SW 1271 (cell line): ENCODE results near the gene PCED1B.
"Not testable (repeated sequence)": the region's sequence is repeated elsewhere in the genome, so short reads cannot be mapped to it uniquely, and the experiment has no call there.

ENCODE experiments used
- DNase-seq, 2 experiments: peaks; one replicate each; lab custom pipeline; 2025; lab: John Stamatoyannopoulos, UW

PCED1B gene

DNA sequence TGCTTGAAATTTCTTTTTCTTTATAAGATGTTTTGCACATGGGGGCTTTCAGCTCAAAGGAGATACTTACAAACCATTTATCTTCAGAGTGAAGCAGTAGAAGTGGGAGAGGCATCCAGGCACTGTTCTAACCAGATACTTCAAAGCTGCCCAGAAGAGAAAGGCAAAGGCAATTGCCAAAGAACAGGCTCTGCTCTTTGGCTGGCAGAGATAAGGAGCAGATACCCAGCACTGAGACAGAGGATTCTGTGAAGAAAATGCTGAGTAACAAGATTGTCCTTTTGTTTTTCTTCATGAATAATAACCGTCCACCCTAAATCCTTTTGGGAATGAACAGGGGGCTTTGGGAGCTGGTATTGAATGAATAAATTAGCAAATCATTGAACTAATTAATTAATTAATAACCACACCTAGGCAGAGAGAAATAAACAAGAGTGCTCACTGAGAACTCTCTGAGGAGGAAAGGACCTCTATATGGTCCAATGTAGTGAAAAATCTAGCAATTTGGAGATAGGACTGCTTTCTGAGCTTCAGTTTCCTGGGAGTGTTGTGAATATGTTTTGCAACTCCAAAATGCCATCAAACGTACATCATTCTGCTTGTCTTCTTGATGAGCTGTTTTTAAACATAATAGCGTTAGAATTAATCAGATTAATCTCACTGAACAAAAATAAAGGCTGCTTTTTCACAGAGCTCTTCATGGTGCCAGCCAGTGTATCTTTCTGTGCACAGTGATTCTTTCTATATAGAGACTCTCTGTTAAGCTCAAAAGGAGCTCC, 193.2 kb downstream of the PCED1B start:
- no peak for DNase-seq

DNA sequence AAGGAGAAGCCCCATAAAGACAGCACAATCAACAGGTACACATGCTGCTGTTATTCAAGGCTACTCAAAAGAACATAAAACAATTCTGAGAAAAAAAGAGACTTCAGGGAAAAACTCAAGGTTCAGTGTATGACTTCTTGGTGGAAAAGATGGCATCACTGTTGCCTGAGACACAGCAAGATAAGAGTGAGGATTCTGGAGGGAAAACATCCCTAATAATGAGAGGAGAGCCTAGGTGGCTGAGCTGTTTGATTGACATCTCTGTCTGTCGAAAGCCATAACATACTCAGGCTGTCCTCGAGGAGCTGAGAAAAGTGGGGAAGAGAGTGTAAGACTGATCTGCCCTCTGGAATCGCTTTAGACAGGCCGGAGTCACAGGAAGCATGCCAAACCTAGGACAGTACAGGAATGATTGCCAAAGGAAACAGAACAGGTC, 193.8 kb downstream of the PCED1B start:
- no peak for DNase-seq

DNA sequence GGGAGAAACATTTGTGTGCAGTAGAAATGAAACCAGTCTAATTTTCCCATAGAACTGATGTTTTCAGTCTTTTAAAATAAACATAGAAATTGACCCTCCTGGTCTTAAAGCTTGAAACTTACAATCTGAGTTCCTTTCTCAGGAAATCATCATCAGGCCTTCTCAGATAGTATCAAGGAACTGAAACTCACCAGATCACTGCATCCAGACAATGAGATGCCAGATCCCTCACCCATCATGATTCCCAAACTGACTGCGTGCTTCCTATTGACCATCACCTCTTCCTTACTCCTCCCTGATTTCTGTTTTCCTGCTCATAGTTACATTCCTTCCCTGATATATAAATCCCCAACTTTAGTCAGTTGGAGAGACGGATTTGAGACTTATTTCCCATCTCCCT, 195.3 kb downstream of the PCED1B start:
- no peak for DNase-seq

DNA sequence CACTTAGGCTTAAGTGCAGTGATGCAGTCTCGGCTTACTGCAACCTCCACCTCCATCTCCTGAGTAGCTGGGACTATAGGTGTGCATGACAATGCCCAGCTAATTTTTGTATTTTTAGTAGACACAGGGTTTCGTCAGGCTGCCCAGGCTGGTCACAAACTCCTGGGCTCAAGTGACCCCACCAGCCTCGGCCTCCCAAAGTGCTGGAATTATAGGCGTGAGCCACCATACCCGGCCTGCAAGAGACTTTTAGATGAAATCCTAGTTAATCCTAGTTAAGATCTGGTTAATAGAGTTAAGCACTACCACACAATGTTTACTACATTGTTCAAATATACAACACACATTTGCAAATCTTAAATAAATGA, 196.8 kb downstream of the PCED1B start:
- no peak for DNase-seq

DNA sequence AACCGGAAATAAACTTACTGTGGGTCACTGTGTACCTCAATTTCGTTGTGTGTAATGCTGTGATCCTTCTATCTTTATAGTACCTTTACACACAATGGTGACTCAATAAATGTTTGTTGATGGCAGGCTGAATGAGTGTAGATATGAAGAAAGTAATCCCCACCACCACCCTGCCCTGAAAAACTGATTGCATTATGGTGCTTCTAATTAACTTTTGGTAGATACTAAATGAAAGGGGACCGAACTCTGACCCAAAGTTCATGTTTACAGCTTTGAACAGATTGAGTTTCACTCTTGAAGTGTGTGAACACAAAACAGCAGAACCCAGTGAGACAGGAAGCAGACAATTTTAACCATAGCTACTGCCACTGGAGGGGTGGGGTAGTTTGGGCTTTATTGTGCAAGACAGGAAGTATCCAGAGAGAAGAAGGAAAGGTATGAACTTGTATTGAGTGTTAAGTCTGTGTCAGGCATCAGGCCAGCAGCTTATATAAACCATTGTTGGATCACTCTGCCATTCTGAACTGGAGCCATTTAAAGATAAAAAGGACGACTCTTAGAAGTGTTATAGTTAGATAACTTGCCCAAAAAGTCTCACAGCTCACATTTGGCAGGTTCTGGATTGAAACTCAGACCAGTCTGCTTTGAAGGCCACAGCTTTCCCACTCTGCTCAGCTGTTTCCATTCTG, 197.3 kb downstream of the PCED1B start:
- DNase-seq, result peak in 1 of 2 experiments; percentile 56

DNA sequence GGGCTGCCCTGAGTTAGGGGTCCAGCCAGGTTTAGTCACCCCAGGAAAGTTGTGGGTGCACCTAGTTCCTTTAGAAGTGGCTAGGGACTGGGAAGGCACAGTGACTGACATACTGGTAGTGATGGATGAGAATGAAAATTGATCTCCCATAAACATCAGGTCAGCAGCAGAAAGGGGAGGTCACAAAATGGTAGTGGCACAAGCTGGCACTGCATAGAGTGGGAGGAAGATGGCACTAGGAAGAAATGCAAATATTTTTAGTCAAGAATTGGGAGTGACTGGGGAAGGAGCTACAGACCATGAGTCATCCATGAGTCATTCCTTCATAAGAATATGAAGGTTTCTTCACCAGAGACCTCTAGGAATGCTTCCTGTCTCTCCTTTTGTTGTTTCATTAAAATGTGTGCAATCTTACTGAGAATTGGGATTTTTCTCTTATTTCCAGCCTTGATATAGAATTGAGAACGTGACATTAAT, 198.6 kb downstream of the PCED1B start:
- DNase-seq, result peak; percentile 74 to 95

DNA sequence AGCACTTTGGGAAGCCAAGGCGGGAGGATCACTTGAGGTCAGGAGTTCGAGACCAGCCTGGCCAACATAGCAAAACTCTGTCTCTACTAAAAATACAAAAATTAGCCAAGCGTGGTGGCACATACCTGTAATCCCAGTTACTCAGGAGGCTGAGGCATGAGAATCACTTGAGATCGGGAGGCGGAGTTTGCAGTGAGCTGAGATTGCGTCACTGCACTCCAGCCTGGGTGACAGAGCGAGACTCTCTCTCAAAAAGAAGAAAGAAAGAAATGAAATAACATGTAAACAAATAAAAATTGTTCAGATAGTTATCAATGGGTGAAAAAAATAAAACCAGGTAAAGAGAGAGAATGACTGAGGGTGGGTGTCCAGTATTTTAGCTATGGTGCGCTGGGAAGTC, 200.3 kb downstream of the PCED1B start:
- DNase-seq, result not testable (repeated sequence)

DNA sequence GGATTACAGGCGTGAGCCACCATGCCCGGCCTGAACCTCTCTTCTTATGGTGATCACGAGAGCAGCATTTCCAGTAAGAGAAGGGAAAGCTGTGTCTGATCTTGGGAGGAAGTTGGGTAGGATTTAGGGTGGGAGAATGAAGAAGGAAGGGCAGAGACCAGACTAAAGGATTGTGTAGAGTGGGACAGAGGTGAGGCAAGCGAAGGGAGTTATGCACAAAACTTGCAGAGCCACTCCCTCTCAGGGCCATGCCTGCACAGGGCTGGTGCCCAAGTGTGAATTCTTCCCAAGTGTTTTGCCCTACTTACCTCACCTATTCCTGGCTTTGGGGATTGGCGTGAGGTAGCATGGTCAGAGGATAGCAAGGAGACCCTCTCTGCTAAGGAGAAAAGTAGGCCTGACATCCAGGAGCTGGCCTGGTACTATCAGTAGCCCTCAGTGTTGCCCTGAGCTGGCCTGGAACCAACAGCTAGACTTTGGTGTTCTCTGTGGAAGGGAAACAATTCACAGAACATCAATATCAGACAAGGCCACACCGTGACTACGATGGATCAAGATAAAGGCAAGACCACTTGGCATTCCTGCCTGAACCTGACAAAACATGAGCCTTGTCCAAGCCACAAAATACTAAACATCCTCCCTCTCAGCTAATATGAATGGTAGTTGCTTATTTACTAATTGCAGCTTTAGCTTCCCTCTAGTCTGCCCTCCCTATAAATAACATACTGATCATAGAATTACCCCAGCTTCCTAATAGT, 201.3 kb downstream of the PCED1B start:
- no peak for DNase-seq

DNA sequence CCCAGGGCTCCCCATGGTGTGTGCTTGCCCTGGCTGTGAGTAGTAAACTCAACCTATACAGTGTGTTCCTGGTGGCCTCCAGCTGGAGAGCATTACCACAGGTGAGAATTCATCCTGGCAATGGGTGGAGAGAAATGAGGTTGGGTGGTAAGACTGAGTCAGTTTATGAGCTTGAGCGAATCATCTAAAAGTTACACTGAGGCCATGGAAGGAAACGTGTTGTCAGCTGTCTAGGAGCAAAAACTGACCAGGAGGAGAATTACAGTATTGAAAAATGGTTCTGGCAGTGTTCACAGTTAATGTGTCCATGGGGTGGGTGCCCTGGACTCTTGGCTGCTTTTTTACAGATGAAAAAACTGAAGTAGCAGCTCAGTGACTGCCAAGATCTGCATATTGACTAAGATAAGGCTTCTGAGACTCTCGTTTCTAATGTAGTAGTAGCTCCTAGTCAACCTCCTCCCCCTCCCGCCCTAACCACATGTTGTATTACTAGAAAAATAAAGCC, 202.3 kb downstream of the PCED1B start:
- DNase-seq, result no peak

DNA sequence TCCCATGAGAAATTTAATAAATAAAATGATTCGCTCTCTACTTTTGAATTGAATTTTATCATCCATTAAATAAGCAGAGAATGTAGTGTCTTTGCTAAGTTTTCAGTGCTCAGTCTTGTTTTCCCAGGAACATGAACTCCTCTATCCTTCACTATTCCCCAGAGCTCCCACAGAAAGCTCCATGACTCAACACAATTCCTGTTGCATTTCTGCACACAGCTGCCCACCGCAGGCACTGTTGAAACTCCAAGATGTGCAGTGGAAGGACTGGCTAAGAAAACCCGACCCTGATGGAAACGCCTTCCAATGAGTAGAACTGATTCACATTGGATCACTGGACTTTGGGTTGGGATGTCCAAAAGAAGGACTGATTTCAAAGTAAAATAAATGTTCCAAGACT, 202.8 kb downstream of the PCED1B start:
- DNase-seq, result no peak
